Measurements from ENCODE around the gene SDK2.

- TF ChIP-seq GATA3 (IDR thresholded peaks at IDR 0.05; ENCODE audit: low read depth, low read length), result no peak
- TF ChIP-seq GATA2 (IDR thresholded peaks at IDR 0.05; ENCODE audit: low read depth, low read length), result no peak
Observed at GRCh38 chr17:73390221-73390620, 254.0 kb downstream of the SDK2 start.

Data from SH-SY5Y (cell line).